ENCODE measurements around the gene HLA-G.

HLA-G gene

DNA sequence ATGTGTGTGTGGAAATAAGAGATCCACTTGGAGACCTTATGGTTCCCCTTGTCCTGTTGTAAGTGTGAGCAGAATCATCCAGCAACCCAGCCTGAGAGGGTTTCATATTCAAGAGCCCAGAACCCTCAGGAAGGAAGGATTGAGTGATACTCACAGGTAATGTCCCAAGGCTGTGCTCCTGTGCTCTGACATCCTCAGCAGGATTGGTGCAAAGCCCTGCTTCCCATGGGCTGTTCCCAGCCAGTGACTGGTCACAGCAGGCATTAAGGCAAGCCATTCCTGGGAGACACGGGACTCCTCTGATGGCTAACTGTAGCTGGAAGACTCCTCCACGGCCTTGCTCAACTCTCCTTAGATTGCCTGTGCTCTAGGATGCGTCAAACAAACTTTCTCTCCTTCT, 33.8 kb upstream of the HLA-G start:
- WGBS: 46% methylated on average over 3 of the region's 3 CpGs

DNA sequence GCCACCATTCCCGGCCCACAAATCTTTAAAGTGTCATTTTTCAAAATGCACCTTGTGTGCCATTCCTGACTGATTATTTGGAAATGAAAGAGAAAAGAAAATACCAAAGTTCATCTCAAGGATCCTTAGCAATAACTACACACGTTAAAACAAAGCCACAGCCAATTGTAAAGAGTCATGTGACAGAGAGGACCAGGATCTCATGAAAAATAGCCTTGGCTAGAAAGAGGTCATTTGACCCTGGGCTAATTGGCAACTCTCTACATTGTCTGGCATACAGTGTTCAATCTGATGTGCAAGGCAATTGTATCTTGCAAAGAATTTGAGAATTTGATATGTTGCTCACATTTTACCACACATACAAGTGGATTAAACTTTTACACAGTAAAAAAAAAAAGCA, 31.6 kb upstream of the HLA-G start:
- Histone ChIP-seq H3K4me3 (ENCODE audit: insufficient read depth in 1 of 2, low read depth in 1 of 2, low read length in 2 of 2) (no peak overlapping the region), H3K4ac (ENCODE audit: low read depth in 1 of 2, low read length in 2 of 2) (no peak overlapping the region), H3K36me3 (ENCODE audit: control insufficient read depth in 1 of 2, insufficient read depth in 2 of 2, low read depth in 1 of 2, low read length in 2 of 2) (no peaks in the 10 kb centered on the region), H3K23ac (ENCODE audit: low read length in 2 of 2) (no peak overlapping the region), H3K9me3 (ENCODE audit: control insufficient read depth, low read length) (no peaks in the 10 kb centered on the region), H2BK120ac (ENCODE audit: low read depth, low read length) (no peak overlapping the region), H3K4me1 (ENCODE audit: control insufficient read depth, insufficient read depth, low read depth, low read length) (peaks cover 11% of the 10 kb centered on the region), H2BK12ac (ENCODE audit: low read length in 2 of 2) (no peak overlapping the region), H3K14ac (ENCODE audit: low read length in 2 of 2) (no peak overlapping the region), H3K4me2 (ENCODE audit: low read length, poor library complexity, severe bottlenecking) (no peak overlapping the region), H2AFZ (ENCODE audit: low read depth, low read length) (no peak overlapping the region), H3K79me1 (replicated peaks; ENCODE audit: low read length, poor library complexity, severe bottlenecking) (no peaks in the 10 kb centered on the region), H3K27ac (ENCODE audit: low read length, poor library complexity, severe bottlenecking) (no peak overlapping the region), H4K8ac (ENCODE audit: low read length) (no peak overlapping the region), H3K9ac (ENCODE audit: low read length) (no peak overlapping the region), H2BK15ac (ENCODE audit: low read depth, poor library complexity, severe bottlenecking) (no peak overlapping the region), H4K91ac (ENCODE audit: low read length) (no peak overlapping the region), H3K27me3 (ENCODE audit: control insufficient read depth in 1 of 2, insufficient read depth in 1 of 2, low read length in 2 of 2) (peaks cover 10 to 36% of the 10 kb centered on the region in 2 experiments), H2AK5ac (ENCODE audit: low read length, severe bottlenecking) (no peak overlapping the region), H2BK5ac (ENCODE audit: low read depth, low read length, poor library complexity, severe bottlenecking) (no peak overlapping the region), H3K18ac (ENCODE audit: low read depth in 1 of 2, low read length in 2 of 2) (no peak overlapping the region)
- WGBS: 100% methylated on average over 1 of the region's 2 CpGs
- no peak for DNase-seq

More for the DNA sequence above, 33.8 kb upstream of the HLA-G start:
- H3K9me3 ChIP-seq (ENCODE audit: control insufficient read depth, low read length): no peaks in the 10 kb centered on the region
- no peak overlapping the region for H3K14ac ChIP-seq (ENCODE audit: low read length in 2 of 2)
- H2BK15ac ChIP-seq (ENCODE audit: low read depth, poor library complexity, severe bottlenecking): no peak overlapping the region
- no peak overlapping the region for H3K4ac ChIP-seq (ENCODE audit: low read depth in 1 of 2, low read length in 2 of 2)
- H3K18ac ChIP-seq (ENCODE audit: low read depth in 1 of 2, low read length in 2 of 2): no peak overlapping the region
- no peak overlapping the region for H2BK5ac ChIP-seq (ENCODE audit: low read depth, low read length, poor library complexity, severe bottlenecking)
- no peak overlapping the region for H2AFZ ChIP-seq (ENCODE audit: low read depth, low read length)
- no peak overlapping the region for H2BK12ac ChIP-seq (ENCODE audit: low read length in 2 of 2)
- no peak overlapping the region for H4K91ac ChIP-seq (ENCODE audit: low read length)
- no peak overlapping the region for H3K27ac ChIP-seq (ENCODE audit: low read length, poor library complexity, severe bottlenecking)
- H3K36me3 ChIP-seq (ENCODE audit: control insufficient read depth in 1 of 2, insufficient read depth in 2 of 2, low read depth in 1 of 2, low read length in 2 of 2): no peaks in the 10 kb centered on the region
- H3K4me1 ChIP-seq (ENCODE audit: control insufficient read depth, insufficient read depth, low read depth, low read length): peaks cover 11% of the 10 kb centered on the region
- H2AK5ac ChIP-seq (ENCODE audit: low read length, severe bottlenecking): no peak overlapping the region
- DNase-seq: no peak
- H3K23ac ChIP-seq (ENCODE audit: low read length in 2 of 2): no peak overlapping the region
- H3K4me2 ChIP-seq (ENCODE audit: low read length, poor library complexity, severe bottlenecking): no peak overlapping the region
- H2BK120ac ChIP-seq (ENCODE audit: low read depth, low read length): no peak overlapping the region
- H3K27me3 ChIP-seq (ENCODE audit: control insufficient read depth in 1 of 2, insufficient read depth in 1 of 2, low read length in 2 of 2): peaks cover 10 to 52% of the 10 kb centered on the region in 2 experiments
- H3K9ac ChIP-seq (ENCODE audit: low read length): no peak overlapping the region
- no peak overlapping the region for H3K4me3 ChIP-seq (ENCODE audit: insufficient read depth in 1 of 2, low read depth in 1 of 2, low read length in 2 of 2)
- no peaks in the 10 kb centered on the region for H3K79me1 ChIP-seq (replicated peaks; ENCODE audit: low read length, poor library complexity, severe bottlenecking)
- no peak overlapping the region for H4K8ac ChIP-seq (ENCODE audit: low read length)

- no peaks in the 10 kb centered on the region for H3K79me1 ChIP-seq (replicated peaks; ENCODE audit: low read length, poor library complexity, severe bottlenecking)
- H3K27me3 ChIP-seq (ENCODE audit: control insufficient read depth in 1 of 2, insufficient read depth in 1 of 2, low read length in 2 of 2): peaks cover 13 to 34% of the 10 kb centered on the region in 2 experiments
- H4K8ac ChIP-seq (ENCODE audit: low read length): no peak overlapping the region
- H3K36me3 ChIP-seq (ENCODE audit: control insufficient read depth in 1 of 2, insufficient read depth in 2 of 2, low read depth in 1 of 2, low read length in 2 of 2): no peaks in the 10 kb centered on the region
- 32% methylated on average over 2 of the region's 2 CpGs for WGBS
- H4K91ac ChIP-seq (ENCODE audit: low read length): no peak overlapping the region
- no peak overlapping the region for H2BK15ac ChIP-seq (ENCODE audit: low read depth, poor library complexity, severe bottlenecking)
- no peak overlapping the region for H3K27ac ChIP-seq (ENCODE audit: low read length, poor library complexity, severe bottlenecking)
- H3K4me2 ChIP-seq (ENCODE audit: low read length, poor library complexity, severe bottlenecking): no peak overlapping the region
- H2BK12ac ChIP-seq (ENCODE audit: low read length in 2 of 2): no peak overlapping the region
- no peaks in the 10 kb centered on the region for H3K9me3 ChIP-seq (ENCODE audit: control insufficient read depth, low read length)
- no peak overlapping the region for H3K23ac ChIP-seq (ENCODE audit: low read length in 2 of 2)
- no peak overlapping the region for H3K18ac ChIP-seq (ENCODE audit: low read depth in 1 of 2, low read length in 2 of 2)
- H3K14ac ChIP-seq (ENCODE audit: low read length in 2 of 2): no peak overlapping the region
- peak; percentile 22 for DNase-seq
- H2AFZ ChIP-seq (ENCODE audit: low read depth, low read length): no peak overlapping the region
- H2BK5ac ChIP-seq (ENCODE audit: low read depth, low read length, poor library complexity, severe bottlenecking): no peak overlapping the region
- H3K9ac ChIP-seq (ENCODE audit: low read length): peak overlapping the region; percentile 58
- no peak overlapping the region for H3K4ac ChIP-seq (ENCODE audit: low read depth in 1 of 2, low read length in 2 of 2)
- no peak overlapping the region for H2AK5ac ChIP-seq (ENCODE audit: low read length, severe bottlenecking)
- H3K4me3 ChIP-seq (ENCODE audit: insufficient read depth in 1 of 2, low read depth in 1 of 2, low read length in 2 of 2): no peak overlapping the region
- H3K4me1 ChIP-seq (ENCODE audit: control insufficient read depth, insufficient read depth, low read depth, low read length): peaks cover 8% of the 10 kb centered on the region
- no peak overlapping the region for H2BK120ac ChIP-seq (ENCODE audit: low read depth, low read length)
Observed at GRCh38 chr6:29797135-29797534, 30.5 kb upstream of the HLA-G start.

GRCh38 chr6:29797966-29798365, 29.7 kb upstream of the HLA-G start:
- H2BK5ac ChIP-seq (ENCODE audit: low read depth, low read length, poor library complexity, severe bottlenecking): no peak overlapping the region
- no peak overlapping the region for H2AK5ac ChIP-seq (ENCODE audit: low read length, severe bottlenecking)
- no peak overlapping the region for H2BK120ac ChIP-seq (ENCODE audit: low read depth, low read length)
- H3K4me2 ChIP-seq (ENCODE audit: low read length, poor library complexity, severe bottlenecking): no peak overlapping the region
- H3K18ac ChIP-seq (ENCODE audit: low read depth in 1 of 2, low read length in 2 of 2): no peak overlapping the region
- H4K8ac ChIP-seq (ENCODE audit: low read length): no peak overlapping the region
- no peaks in the 10 kb centered on the region for H3K9me3 ChIP-seq (ENCODE audit: control insufficient read depth, low read length)
- no peaks in the 10 kb centered on the region for H3K36me3 ChIP-seq (ENCODE audit: control insufficient read depth in 1 of 2, insufficient read depth in 2 of 2, low read depth in 1 of 2, low read length in 2 of 2)
- no peaks in the 10 kb centered on the region for H3K79me1 ChIP-seq (replicated peaks; ENCODE audit: low read length, poor library complexity, severe bottlenecking)
- no peak overlapping the region for H3K4ac ChIP-seq (ENCODE audit: low read depth in 1 of 2, low read length in 2 of 2)
- no peak overlapping the region for H4K91ac ChIP-seq (ENCODE audit: low read length)
- H2AFZ ChIP-seq (ENCODE audit: low read depth, low read length): no peak overlapping the region
- peaks cover 12 to 32% of the 10 kb centered on the region in 2 experiments for H3K27me3 ChIP-seq (ENCODE audit: control insufficient read depth in 1 of 2, insufficient read depth in 1 of 2, low read length in 2 of 2)
- H3K27ac ChIP-seq (ENCODE audit: low read length, poor library complexity, severe bottlenecking): no peak overlapping the region
- WGBS: 81% methylated on average over 5 of the region's 5 CpGs
- H2BK12ac ChIP-seq (ENCODE audit: low read length in 2 of 2): no peak overlapping the region
- no peak overlapping the region for H3K9ac ChIP-seq (ENCODE audit: low read length)
- no peak overlapping the region for H2BK15ac ChIP-seq (ENCODE audit: low read depth, poor library complexity, severe bottlenecking)
- no peak overlapping the region for H3K4me3 ChIP-seq (ENCODE audit: insufficient read depth in 1 of 2, low read depth in 1 of 2, low read length in 2 of 2)
- DNase-seq: no peak
- no peaks in the 10 kb centered on the region for H3K4me1 ChIP-seq (ENCODE audit: control insufficient read depth, insufficient read depth, low read depth, low read length)
- H3K14ac ChIP-seq (ENCODE audit: low read length in 2 of 2): no peak overlapping the region
- no peak overlapping the region for H3K23ac ChIP-seq (ENCODE audit: low read length in 2 of 2)

All from mesenchymal stem cell (in vitro differentiated cells and primary cell).